SK-N-SH treated with all-trans-retinoic acid at 6 μM for 48 hours (cell line): Measurements from ENCODE around the gene TXNDC5.

ENCODE experiments used
- ATAC-seq: fragments of 200-7000 bp; cut with Tn5 transposase; 3 replicates; pipeline ENCODE4 v1.9.1; 2020; ENCODE audit warnings: mild to moderate bottlenecking, moderate library complexity
- BACH2 ChIP-seq: fragments of 250-450 bp; sonication (Bioruptor Pico); IDR thresholded peaks from 2 replicates; pipeline ENCODE4 v1.9.0; 2021; ENCODE audit warnings: mild to moderate bottlenecking, borderline replicate concordance
- CREB5 ChIP-seq: fragments of 250-450 bp; sonication (Bioruptor Pico); IDR thresholded peaks from 2 replicates; pipeline ENCODE4 v1.5.1; 2020; ENCODE audit warnings: low read depth, mild to moderate bottlenecking, moderate library complexity
- CSDC2 ChIP-seq: fragments of 250-450 bp; sonication (Bioruptor Pico); IDR thresholded peaks from 2 replicates; pipeline ENCODE4 v1.5.0; 2020; ENCODE audit warnings: mild to moderate bottlenecking, moderate library complexity
- CSRNP3 ChIP-seq: fragments of 250-450 bp; sonication (Bioruptor Pico); IDR thresholded peaks from 2 replicates; pipeline ENCODE4 v1.5.1; 2021; ENCODE audit warnings: mild to moderate bottlenecking, moderate library complexity
- ESRRG ChIP-seq: fragments of 250-450 bp; sonication (Bioruptor Pico); IDR thresholded peaks from 2 replicates; pipeline ENCODE4 v1.6.1; 2021; ENCODE audit warnings: mild to moderate bottlenecking
- GLIS3 ChIP-seq: fragments of 250-450 bp; sonication (Bioruptor Pico); IDR thresholded peaks from 2 replicates; pipeline ENCODE4 v1.5.0; 2020; ENCODE audit warnings: mild to moderate bottlenecking, moderate library complexity
- ISL1 ChIP-seq: fragments of 250-450 bp; sonication (Bioruptor Pico); IDR thresholded peaks from 2 replicates; pipeline ENCODE4 v2.1.2; 2022; ENCODE audit warnings: mild to moderate bottlenecking, moderate library complexity
- OSR1 ChIP-seq: fragments of 250-450 bp; sonication (Bioruptor Pico); IDR thresholded peaks from 2 replicates; pipeline ENCODE4 v1.8.0; 2022; ENCODE audit warnings: moderate library complexity, mild to moderate bottlenecking, inconsistent platforms
- PATZ1 ChIP-seq: fragments of 250-450 bp; sonication (Bioruptor Pico); IDR thresholded peaks from 2 replicates; pipeline ENCODE4 v1.8.0; 2020; ENCODE audit warnings: mild to moderate bottlenecking, moderate library complexity, borderline replicate concordance
- POU6F1 ChIP-seq: fragments of 250-450 bp; sonication (Bioruptor Pico); IDR thresholded peaks from 2 replicates; pipeline ENCODE4 v1.8.0; 2021; ENCODE audit warnings: low read depth, mild to moderate bottlenecking, moderate library complexity, borderline replicate concordance
- PPARA ChIP-seq: fragments of 250-450 bp; sonication (Bioruptor Pico); IDR thresholded peaks from 2 replicates; pipeline ENCODE4 v1.5.0; 2020; ENCODE audit warnings: mild to moderate bottlenecking, borderline replicate concordance
- RARB ChIP-seq: fragments of 250-450 bp; sonication (Bioruptor Pico); IDR thresholded peaks from 2 replicates; pipeline ENCODE4 v1.8.0; 2021; ENCODE audit warnings: mild to moderate bottlenecking, moderate library complexity
- TCF4 ChIP-seq: fragments of 250-450 bp; sonication (Bioruptor Pico); IDR thresholded peaks from 2 replicates; pipeline ENCODE4 v1.8.0; 2021; ENCODE audit warnings: mild to moderate bottlenecking, moderate library complexity, borderline replicate concordance
- TOX ChIP-seq: fragments of 250-450 bp; sonication (Bioruptor Pico); IDR thresholded peaks from 2 replicates; pipeline ENCODE4 v1.8.0; 2021; ENCODE audit warnings: mild to moderate bottlenecking, moderate library complexity, borderline replicate concordance
- ZC3H10 ChIP-seq: fragments of 250-450 bp; sonication (Bioruptor Pico); IDR thresholded peaks from 2 replicates; pipeline ENCODE4 v1.5.1; 2021; ENCODE audit warnings: mild to moderate bottlenecking, moderate library complexity
- ZFP3 ChIP-seq: fragments of 250-450 bp; sonication (Bioruptor Pico); IDR thresholded peaks from 2 replicates; pipeline ENCODE4 v1.5.0; 2020; ENCODE audit warnings: mild to moderate bottlenecking, moderate library complexity
- ZFP30 ChIP-seq: fragments of 450-650 bp; formaldehyde crosslinking; IDR thresholded peaks from 2 replicates; pipeline ENCODE4 v1.5.0; 2022; ENCODE audit warnings: mild to moderate bottlenecking, moderate library complexity
- ZNF565 ChIP-seq: fragments of 450-650 bp; formaldehyde crosslinking; conservative IDR thresholded peaks from 2 replicates; pipeline ENCODE4 v1.5.0; 2020; ENCODE audit warnings: low read depth, mild to moderate bottlenecking, moderate library complexity
- ZNF70 ChIP-seq: fragments of 450-650 bp; formaldehyde crosslinking; IDR thresholded peaks from 2 replicates; pipeline ENCODE4 v1.5.0; 2020; ENCODE audit warnings: mild to moderate bottlenecking, moderate library complexity
- ZNF8 ChIP-seq: fragments of 450-650 bp; formaldehyde crosslinking; IDR thresholded peaks from 2 replicates; pipeline ENCODE4 v1.5.0; 2020; ENCODE audit warnings: mild to moderate bottlenecking, moderate library complexity

Gene TXNDC5

GRCh38 chr6:7910654-7911344 lies at the start of gene TXNDC5:
TXNDC5 (minus strand) TSS chr6:7910788; CDS start chr6:7910776, 12 bp downstream.
- ATAC-seq: peak; percentile 87
- no peak for TF ChIP-seq CREB5 (CRISPR knock-in tag)
- no peak for TF ChIP-seq GLIS3 (CRISPR knock-in tag)
- TF ChIP-seq OSR1: no peak
- TF ChIP-seq PPARA: no peak
- no peak for TF ChIP-seq ZFP30
- no peak for TF ChIP-seq ZC3H10 (CRISPR knock-in tag)
- no peak for TF ChIP-seq ZNF8 (CRISPR knock-in tag)
- TF ChIP-seq ZFP3 (CRISPR knock-in tag): no peak
- TF ChIP-seq RARB (CRISPR knock-in tag): no peak
- no peak for TF ChIP-seq TCF4 (CRISPR knock-in tag)
- TF ChIP-seq, all 23 proteins: peak for 0

GRCh38 chr6:7960141-7960540 lies 49.6 kb upstream of the TXNDC5 start:
- no peak for ATAC-seq
- TF ChIP-seq ZFP30: no peak

GRCh38 chr6:7959453-7959852 lies 48.9 kb upstream of the TXNDC5 start:
- TF ChIP-seq POU6F1 (CRISPR knock-in tag) (no peak), ZNF70 (CRISPR knock-in tag) (no peak), PATZ1 (CRISPR knock-in tag) (no peak), CSRNP3 (CRISPR knock-in tag) (no peak), ZC3H10 (CRISPR knock-in tag) (no peak), ISL1 (no peak), TOX (CRISPR knock-in tag) (no peak)
- no peak for ATAC-seq

- no peak for TF ChIP-seq CSRNP3 (CRISPR knock-in tag)
- TF ChIP-seq ZFP3 (CRISPR knock-in tag): no peak
- TF ChIP-seq, all 23 proteins: peak for 0
Observed at GRCh38 chr6:7958464-7958863, 47.9 kb upstream of the TXNDC5 start.

GRCh38 chr6:7956257-7956656 lies 45.7 kb upstream of the TXNDC5 start:
- TF ChIP-seq ESRRG (CRISPR knock-in tag) (no peak), TOX (CRISPR knock-in tag) (no peak), BACH2 (CRISPR knock-in tag) (no peak), ZNF565 (CRISPR knock-in tag) (no peak), PPARA (no peak), CSDC2 (CRISPR knock-in tag) (no peak)
- TF ChIP-seq, all 23 proteins: peak for 0
- no peak for ATAC-seq

More at GRCh38 chr6:7958464-7958863, 47.9 kb upstream of the TXNDC5 start:
- no peak for ATAC-seq
